Measurements from ENCODE around the gene WDR48. TPM values are rescaled to one million over a fixed set of nuclear protein-coding genes. Genes with fewer than 3 reads are reported as not detected.
A peak's percentile ranks its signal among the peaks of the same experiment; 100 is the strongest.

Gene WDR48
- total RNA-seq, 1 donor from 2014 or later: 48.9 TPM

- peaks cover 47% of the 10 kb centered on the region for H3K36me3 Mint-ChIP-seq (ENCODE audit: low read depth)
- no peak for DNase-seq
- POLR2A ChIA-PET: no interaction called here
- no peak overlapping the region for H3K4me3 Mint-ChIP-seq
- H3K27ac Mint-ChIP-seq: no peak overlapping the region
- no peak for ATAC-seq (ENCODE audit: low read depth)
- no peaks in the 10 kb centered on the region for H3K27me3 Mint-ChIP-seq
- no peaks in the 10 kb centered on the region for H3K9me3 Mint-ChIP-seq
- H3K4me1 Mint-ChIP-seq: peaks cover 23% of the 10 kb centered on the region
- intact Hi-C loops (cut with micrococcal nuclease): no loop called here
- CTCF ChIA-PET: no interaction called here
- no peak for TF ChIP-seq CTCF (IDR thresholded peaks at IDR 0.05)
Observed at GRCh38 chr3:39063143-39063542, 11.3 kb downstream of the WDR48 start.

DNA sequence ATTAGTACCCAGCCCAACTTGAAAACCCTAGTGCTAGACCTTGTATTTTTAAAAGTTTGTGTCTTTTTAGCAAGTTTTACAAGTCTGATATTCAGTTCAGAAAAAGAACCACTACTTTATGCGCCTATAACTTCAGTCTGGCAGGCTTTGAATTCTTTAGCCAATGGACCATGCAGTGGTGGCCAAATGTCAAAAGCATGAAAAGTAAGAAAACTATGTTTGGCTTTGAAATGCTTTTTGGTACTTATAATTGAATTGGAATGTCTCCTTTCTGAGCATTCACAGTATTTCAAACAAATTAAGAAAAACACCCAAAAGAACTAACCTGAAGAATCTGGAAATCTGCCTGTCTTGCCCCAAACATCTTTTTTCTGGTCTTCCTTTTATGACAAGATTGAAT lies 12.8 kb downstream of the WDR48 start:
- H3K4me1 Mint-ChIP-seq: peaks cover 19% of the 10 kb centered on the region
- ChIA-PET CTCF (interaction anchor here (0.9 to 1.5 kb wide), 6 partner anchors 8 to 543 kb away, joined by 3 to 6 read pairs (median 4); no protein-coding TSS in a partner anchor), POLR2A (interaction anchor here (1.0 kb wide), 1 partner anchor 59 kb away, joined by 3 read pairs; no protein-coding TSS in a partner anchor)
- no peak overlapping the region for H3K4me3 Mint-ChIP-seq
- no peak for TF ChIP-seq CTCF (IDR thresholded peaks at IDR 0.05)
- DNase-seq: no peak
- peaks cover 48% of the 10 kb centered on the region for H3K36me3 Mint-ChIP-seq (ENCODE audit: low read depth)
- intact Hi-C loops (cut with micrococcal nuclease): loop anchor here (1.0 kb wide), 2 partner anchors 12 to 34 kb away; partner anchors contain the start of gene WDR48
- no peaks in the 10 kb centered on the region for H3K27me3 Mint-ChIP-seq
- peak overlapping the region; percentile 69 for H3K27ac Mint-ChIP-seq
- no peak for ATAC-seq (ENCODE audit: low read depth)
- H3K9me3 Mint-ChIP-seq: no peaks in the 10 kb centered on the region

- Mint-ChIP-seq H3K4me1 (peaks cover 17% of the 10 kb centered on the region), H3K27me3 (no peaks in the 10 kb centered on the region), H3K9me3 (no peaks in the 10 kb centered on the region), H3K4me3 (no peak overlapping the region), H3K27ac (peak overlapping the region; percentile 69), H3K36me3 (ENCODE audit: low read depth) (peaks cover 49% of the 10 kb centered on the region)
- ChIA-PET POLR2A (interaction anchor here (1.0 kb wide), 1 partner anchor 58 kb away, joined by 3 read pairs; no protein-coding TSS in a partner anchor), CTCF (interaction anchor here (0.6 to 1.5 kb wide), 7 partner anchors 8 to 543 kb away, joined by 3 to 6 read pairs (median 4); no protein-coding TSS in a partner anchor)
- no peak for DNase-seq
- ATAC-seq (ENCODE audit: low read depth): peak; percentile 99
- intact Hi-C loops (cut with micrococcal nuclease): loop anchor here (1.0 kb wide), 2 partner anchors 13 to 35 kb away; partner anchors contain the start of gene WDR48
- TF ChIP-seq CTCF (IDR thresholded peaks at IDR 0.05): no peak
Observed at GRCh38 chr3:39065197-39065596, 13.4 kb downstream of the WDR48 start.

- Mint-ChIP-seq H3K4me3 (no peak overlapping the region), H3K27me3 (no peaks in the 10 kb centered on the region), H3K9me3 (no peaks in the 10 kb centered on the region), H3K4me1 (peaks cover 10% of the 10 kb centered on the region), H3K36me3 (ENCODE audit: low read depth) (peaks cover 63% of the 10 kb centered on the region), H3K27ac (no peak overlapping the region)
- ATAC-seq (ENCODE audit: low read depth) (no peak), DNase-seq (no peak)
- CTCF ChIA-PET: interaction anchor here (1.7 kb wide), 1 partner anchor 220 kb away, joined by 3 read pairs; no protein-coding TSS in a partner anchor
- TF ChIP-seq CTCF (IDR thresholded peaks at IDR 0.05): no peak
- POLR2A ChIA-PET: no interaction called here
- intact Hi-C loops (cut with micrococcal nuclease): no loop called here
Observed at GRCh38 chr3:39067286-39067685, 15.5 kb downstream of the WDR48 start.

- H3K27ac Mint-ChIP-seq: no peak overlapping the region
- H3K9me3 Mint-ChIP-seq: no peaks in the 10 kb centered on the region
- peaks cover 10% of the 10 kb centered on the region for H3K4me1 Mint-ChIP-seq
- DNase-seq (no peak), ATAC-seq (ENCODE audit: low read depth) (no peak)
- ChIA-PET CTCF (no interaction called here), POLR2A (no interaction called here)
- H3K27me3 Mint-ChIP-seq: no peaks in the 10 kb centered on the region
- intact Hi-C loops (cut with micrococcal nuclease): no loop called here
- no peak overlapping the region for H3K4me3 Mint-ChIP-seq
- TF ChIP-seq CTCF (IDR thresholded peaks at IDR 0.05): no peak
- peaks cover 74% of the 10 kb centered on the region for H3K36me3 Mint-ChIP-seq (ENCODE audit: low read depth)
Observed at GRCh38 chr3:39068556-39068955, 16.7 kb downstream of the WDR48 start.
